Fibroblast of mammary gland (primary cell): ENCODE data around the gene KRT31.
"Not testable (repeated sequence)": the region's sequence is repeated elsewhere in the genome, so short reads cannot be mapped to it uniquely, and the experiment has no call there.

Source experiments
- DNase-seq: peaks from one replicate; pipeline ENCODE4 v3.0.0-alpha.2; 2010; ENCODE audit warnings: low read depth
- H3K4me3 ChIP-seq: 2 replicates; pipeline ENCODE4 v1.5.1; 2011; ENCODE audit warnings: low read depth, mild to moderate bottlenecking, low read length, moderate library complexity; ENCODE audit not compliant: control insufficient read depth
- TF ChIP-seq, protein P1 (sequence below): conservative IDR thresholded peaks from 2 replicates; pipeline ENCODE4 v1.5.1; 2011; ENCODE audit warnings: low read depth, low read length, inconsistent platforms; ENCODE audit not compliant: control insufficient read depth, insufficient read depth

The KRT31 gene

GRCh38 chr17:41392278-41392677, 5.1 kb downstream of the KRT31 start:
- TF ChIP-seq, protein P1, sequence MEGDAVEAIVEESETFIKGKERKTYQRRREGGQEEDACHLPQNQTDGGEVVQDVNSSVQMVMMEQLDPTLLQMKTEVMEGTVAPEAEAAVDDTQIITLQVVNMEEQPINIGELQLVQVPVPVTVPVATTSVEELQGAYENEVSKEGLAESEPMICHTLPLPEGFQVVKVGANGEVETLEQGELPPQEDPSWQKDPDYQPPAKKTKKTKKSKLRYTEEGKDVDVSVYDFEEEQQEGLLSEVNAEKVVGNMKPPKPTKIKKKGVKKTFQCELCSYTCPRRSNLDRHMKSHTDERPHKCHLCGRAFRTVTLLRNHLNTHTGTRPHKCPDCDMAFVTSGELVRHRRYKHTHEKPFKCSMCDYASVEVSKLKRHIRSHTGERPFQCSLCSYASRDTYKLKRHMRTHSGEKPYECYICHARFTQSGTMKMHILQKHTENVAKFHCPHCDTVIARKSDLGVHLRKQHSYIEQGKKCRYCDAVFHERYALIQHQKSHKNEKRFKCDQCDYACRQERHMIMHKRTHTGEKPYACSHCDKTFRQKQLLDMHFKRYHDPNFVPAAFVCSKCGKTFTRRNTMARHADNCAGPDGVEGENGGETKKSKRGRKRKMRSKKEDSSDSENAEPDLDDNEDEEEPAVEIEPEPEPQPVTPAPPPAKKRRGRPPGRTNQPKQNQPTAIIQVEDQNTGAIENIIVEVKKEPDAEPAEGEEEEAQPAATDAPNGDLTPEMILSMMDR, result no peak
- peak; percentile 70 for DNase-seq
- H3K4me3 ChIP-seq, result no peak overlapping the region

GRCh38 chr17:41391535-41391934, 5.9 kb downstream of the KRT31 start:
- DNase-seq, result no peak
- TF ChIP-seq, protein P1, result no peak
- H3K4me3 ChIP-seq, result no peak overlapping the region

DNA sequence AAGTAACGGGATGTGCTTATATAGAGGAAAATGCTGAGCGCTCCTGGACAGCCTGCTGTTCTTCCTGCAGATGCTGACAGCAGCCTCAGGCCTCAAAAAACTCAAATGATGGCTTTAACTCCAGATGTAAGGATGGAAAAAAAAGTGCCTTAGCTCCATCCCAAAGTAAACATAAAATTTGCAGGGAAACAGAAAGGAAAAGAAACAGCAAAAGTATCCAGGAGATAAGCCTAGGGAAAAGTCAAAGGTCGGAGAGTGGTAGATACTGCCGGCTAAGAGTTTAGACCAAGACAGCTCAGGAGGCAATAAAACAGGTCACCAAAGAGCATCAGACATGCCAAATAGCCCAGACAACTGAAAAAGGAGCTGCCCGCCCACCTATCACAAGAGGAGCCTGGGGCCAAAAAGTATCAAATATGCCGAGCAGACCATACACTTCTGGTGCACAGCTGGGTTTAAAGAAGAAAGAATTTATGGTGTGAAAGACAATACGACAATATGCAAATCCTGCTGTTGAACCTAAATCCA, 6.9 kb downstream of the KRT31 start:
- TF ChIP-seq, protein P1, result no peak
- DNase-seq, result no peak

DNA sequence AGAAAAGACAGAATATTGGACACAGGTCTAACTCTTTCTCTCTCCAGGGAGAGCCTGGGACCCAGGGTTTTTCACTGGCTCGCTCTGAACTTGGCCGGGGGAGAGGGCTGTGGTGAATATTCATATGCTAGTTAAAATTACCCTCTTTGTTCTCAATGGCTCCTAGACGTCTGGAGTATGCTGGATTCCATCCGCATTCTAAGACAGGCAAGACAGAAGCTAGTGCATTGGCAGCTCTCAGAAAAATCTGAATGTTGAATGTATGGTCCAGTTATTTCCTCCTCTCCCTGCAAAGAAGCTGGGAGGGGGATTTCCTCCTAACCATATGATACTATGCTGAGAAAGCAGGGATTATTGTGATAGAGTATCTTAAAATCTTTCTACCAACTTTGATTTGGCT, 9.7 kb downstream of the KRT31 start:
- no peak for DNase-seq
- H3K4me3 ChIP-seq, result no peak overlapping the region
- TF ChIP-seq, protein P1, result no peak

More for the DNA sequence above, 6.9 kb downstream of the KRT31 start:
- no peak overlapping the region for H3K4me3 ChIP-seq

- TF ChIP-seq, protein P1, result no peak
- H3K4me3 ChIP-seq, result no peak overlapping the region
- no peak for DNase-seq
These were observed 11.2 kb downstream of the KRT31 start for GRCh38 chr17:41386227-41386626.

DNA sequence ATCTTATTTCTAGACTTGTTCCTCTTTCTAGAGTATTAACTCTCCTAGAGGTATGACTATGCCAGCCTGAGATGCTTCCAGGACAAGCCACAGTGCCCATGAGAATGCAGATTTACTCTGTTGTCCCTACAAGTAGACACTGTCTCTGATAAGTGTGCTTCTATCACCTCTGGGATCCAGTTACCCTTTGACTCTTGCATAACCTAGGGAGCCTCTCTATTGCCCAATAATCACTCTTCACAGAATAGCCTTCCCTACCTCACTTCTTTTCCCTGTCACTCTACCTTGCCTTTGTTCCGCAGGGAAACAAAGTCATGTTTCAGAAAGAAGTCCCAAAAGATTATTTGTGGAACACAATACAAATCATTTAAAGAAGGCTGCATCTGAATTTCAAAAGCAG, 13.7 kb downstream of the KRT31 start:
- no peak overlapping the region for H3K4me3 ChIP-seq
- DNase-seq, result no peak
- TF ChIP-seq, protein P1, result no peak

- DNase-seq, result peak; percentile 68
These were observed 15.0 kb downstream of the KRT31 start for GRCh38 chr17:41382394-41382793.

DNA sequence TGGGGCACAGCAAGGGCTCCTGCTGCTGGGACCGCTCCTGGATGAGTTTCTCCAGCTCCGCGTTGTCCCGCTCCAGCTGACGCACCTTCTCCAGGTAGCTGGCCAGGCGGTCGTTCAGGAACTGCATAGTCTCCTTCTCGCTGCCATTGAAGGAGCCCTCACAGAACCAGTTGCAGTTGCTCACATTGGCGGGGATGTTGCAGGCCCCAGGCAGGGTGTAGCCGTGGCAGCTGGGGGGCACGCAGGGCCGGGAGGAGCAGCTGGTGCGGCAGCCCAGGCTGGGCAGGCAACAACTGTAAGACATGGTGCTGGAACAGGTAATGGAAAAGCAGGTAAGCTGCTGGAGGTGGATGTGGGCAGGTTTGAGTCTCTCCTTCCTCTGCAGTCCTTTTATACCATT, 15.5 kb downstream of the KRT31 start, which contains the start of gene KRT34:
Gene KRT34, minus strand, starts transcription at position 364 of the 400 bp plus-strand sequence. Its CDS starts 60 bp downstream, at position 304.
- DNase-seq, H3K4me3 ChIP-seq: not testable (repeated sequence)

More at GRCh38 chr17:41382394-41382793, 15.0 kb downstream of the KRT31 start:
- TF ChIP-seq, protein P1, result no peak
- H3K4me3 ChIP-seq, result no peak overlapping the region

- peak; percentile 82 for DNase-seq
- not testable (repeated sequence) for H3K4me3 ChIP-seq
These were observed 17.3 kb downstream of the KRT31 start for GRCh38 chr17:41380091-41380490.
